WTC11 (cell line): Measurements from ENCODE around the gene KCNS3. TPM values are rescaled to one million over a fixed set of nuclear protein-coding genes. Genes with fewer than 3 reads are reported as not detected.

Experiments
- ATF1 ChIP-seq: sonication (generic); formaldehyde crosslinking; IDR thresholded peaks from 2 replicates; pipeline ENCODE4 v1.8.1; 2023; ENCODE audit warnings: mild to moderate bottlenecking, moderate library complexity, missing genetic modification reagents
- CREB1 ChIP-seq: sonication (generic); formaldehyde crosslinking; IDR thresholded peaks from 2 replicates; pipeline ENCODE4 v1.8.0; 2023; ENCODE audit warnings: mild to moderate bottlenecking, missing genetic modification reagents
- FOXP1 ChIP-seq: sonication (generic); formaldehyde crosslinking; IDR thresholded peaks from 2 replicates; pipeline ENCODE4 v1.8.0; 2022; ENCODE audit warnings: missing genetic modification reagents, mild to moderate bottlenecking, moderate library complexity, borderline replicate concordance
- RORB ChIP-seq: fragments of 250-450 bp; sonication (Bioruptor Pico); IDR thresholded peaks from 2 replicates; pipeline ENCODE4 v1.9.0; 2021; ENCODE audit warnings: mild to moderate bottlenecking
- SP1 ChIP-seq: sonication (generic); formaldehyde crosslinking; conservative IDR thresholded peaks from 2 replicates; pipeline ENCODE4 v1.8.1; 2022; ENCODE audit warnings: missing genetic modification reagents
- ZNF423 ChIP-seq: fragments of 250-450 bp; sonication (Bioruptor Pico); IDR thresholded peaks from 2 replicates; pipeline ENCODE4 v2.1.2; 2022; ENCODE audit warnings: mild to moderate bottlenecking, moderate library complexity
- total RNA-seq: library from RNA; stranded (reverse); gene quantifications from 3 replicates; pipeline ENCODE4 v1.2.3, GENCODE V29; 2021
- TF ChIP-seq, protein P1 (sequence below): sonication (generic); formaldehyde crosslinking; IDR thresholded peaks from 2 replicates; pipeline ENCODE4 v1.8.0; 2023; ENCODE audit warnings: missing genetic modification reagents, mild to moderate bottlenecking, borderline replicate concordance
- TF ChIP-seq, protein P2 (sequence below): fragments of 250-450 bp; sonication (Bioruptor Pico); IDR thresholded peaks from 2 replicates; pipeline ENCODE4 v1.9.0; 2021; ENCODE audit warnings: mild to moderate bottlenecking
- TF ChIP-seq, protein P3 (sequence below): sonication (generic); formaldehyde crosslinking; IDR thresholded peaks from 2 replicates; pipeline ENCODE4 v1.8.1; 2023; ENCODE audit warnings: mild to moderate bottlenecking, missing genetic modification reagents
- TF ChIP-seq, protein P4 (sequence below): fragments of 250-450 bp; sonication (Bioruptor Pico); IDR thresholded peaks from 2 replicates; pipeline ENCODE4 v1.9.0; 2021; ENCODE audit warnings: mild to moderate bottlenecking
- TF ChIP-seq, protein P5 (sequence below): sonication (generic); formaldehyde crosslinking; IDR thresholded peaks from 2 replicates; pipeline ENCODE4 v1.8.1; 2023; ENCODE audit warnings: mild to moderate bottlenecking, missing genetic modification reagents, moderate library complexity
- TF ChIP-seq, protein P6 (sequence below): fragments of 250-450 bp; sonication (Bioruptor Pico); IDR thresholded peaks from 2 replicates; pipeline ENCODE4 v1.9.0; 2021; ENCODE audit warnings: mild to moderate bottlenecking, borderline replicate concordance
- TF ChIP-seq, protein P7 (sequence below): sonication (generic); formaldehyde crosslinking; IDR thresholded peaks from 2 replicates; pipeline ENCODE4 v1.8.0; 2023; ENCODE audit warnings: mild to moderate bottlenecking, missing genetic modification reagents
- TF ChIP-seq, protein P8 (sequence below): sonication (generic); formaldehyde crosslinking; IDR thresholded peaks from 2 replicates; pipeline ENCODE4 v1.8.0; 2022; ENCODE audit warnings: mild to moderate bottlenecking, missing genetic modification reagents
- TF ChIP-seq, protein P9 (sequence below): sonication (generic); formaldehyde crosslinking; IDR thresholded peaks from 2 replicates; pipeline ENCODE4 v1.8.0; 2022; ENCODE audit warnings: missing genetic modification reagents

KCNS3 gene
- total RNA-seq, 1 experiment from 2014 or later: 25.2 TPM

DNA sequence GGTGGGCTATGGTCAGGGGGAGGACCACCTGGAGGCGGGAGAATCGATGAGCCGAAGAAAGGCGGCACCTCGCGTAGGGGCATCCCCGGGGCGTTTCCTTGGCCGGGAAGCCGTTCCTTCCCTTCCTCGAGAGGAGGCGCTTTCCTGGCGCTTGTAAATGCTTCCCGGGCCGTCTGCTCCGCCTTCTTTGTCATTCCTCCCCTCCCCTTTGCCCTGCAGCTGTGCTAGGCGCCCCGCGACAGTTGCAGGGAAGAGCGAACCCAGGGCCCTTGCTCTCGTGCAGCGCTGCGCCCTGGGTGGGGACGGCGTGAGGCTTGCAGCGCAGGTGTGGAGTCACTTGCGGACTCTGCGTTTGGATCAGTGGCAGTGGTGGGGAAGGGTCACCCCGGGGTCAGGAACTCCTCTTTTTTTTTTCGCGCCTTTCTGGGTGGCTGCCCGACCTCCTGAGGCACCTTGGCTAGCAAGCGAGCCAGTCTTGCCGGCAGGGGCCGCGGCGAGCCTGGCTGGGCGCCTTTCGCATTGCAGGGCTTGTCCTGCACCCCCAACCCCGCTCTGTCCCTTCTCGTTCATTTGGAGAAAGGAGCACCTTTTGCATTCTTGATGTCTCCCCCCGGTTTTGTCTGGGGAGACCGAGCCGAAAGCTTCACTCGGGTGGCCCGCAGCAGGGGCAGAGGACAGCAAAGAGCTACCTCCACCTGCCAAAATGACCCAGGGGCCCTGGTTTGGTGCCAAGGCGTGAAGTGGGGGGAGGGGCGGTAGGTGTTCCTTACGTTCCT lies 858 bp downstream of the KCNS3 start (continued):
- TF ChIP-seq, protein P1, sequence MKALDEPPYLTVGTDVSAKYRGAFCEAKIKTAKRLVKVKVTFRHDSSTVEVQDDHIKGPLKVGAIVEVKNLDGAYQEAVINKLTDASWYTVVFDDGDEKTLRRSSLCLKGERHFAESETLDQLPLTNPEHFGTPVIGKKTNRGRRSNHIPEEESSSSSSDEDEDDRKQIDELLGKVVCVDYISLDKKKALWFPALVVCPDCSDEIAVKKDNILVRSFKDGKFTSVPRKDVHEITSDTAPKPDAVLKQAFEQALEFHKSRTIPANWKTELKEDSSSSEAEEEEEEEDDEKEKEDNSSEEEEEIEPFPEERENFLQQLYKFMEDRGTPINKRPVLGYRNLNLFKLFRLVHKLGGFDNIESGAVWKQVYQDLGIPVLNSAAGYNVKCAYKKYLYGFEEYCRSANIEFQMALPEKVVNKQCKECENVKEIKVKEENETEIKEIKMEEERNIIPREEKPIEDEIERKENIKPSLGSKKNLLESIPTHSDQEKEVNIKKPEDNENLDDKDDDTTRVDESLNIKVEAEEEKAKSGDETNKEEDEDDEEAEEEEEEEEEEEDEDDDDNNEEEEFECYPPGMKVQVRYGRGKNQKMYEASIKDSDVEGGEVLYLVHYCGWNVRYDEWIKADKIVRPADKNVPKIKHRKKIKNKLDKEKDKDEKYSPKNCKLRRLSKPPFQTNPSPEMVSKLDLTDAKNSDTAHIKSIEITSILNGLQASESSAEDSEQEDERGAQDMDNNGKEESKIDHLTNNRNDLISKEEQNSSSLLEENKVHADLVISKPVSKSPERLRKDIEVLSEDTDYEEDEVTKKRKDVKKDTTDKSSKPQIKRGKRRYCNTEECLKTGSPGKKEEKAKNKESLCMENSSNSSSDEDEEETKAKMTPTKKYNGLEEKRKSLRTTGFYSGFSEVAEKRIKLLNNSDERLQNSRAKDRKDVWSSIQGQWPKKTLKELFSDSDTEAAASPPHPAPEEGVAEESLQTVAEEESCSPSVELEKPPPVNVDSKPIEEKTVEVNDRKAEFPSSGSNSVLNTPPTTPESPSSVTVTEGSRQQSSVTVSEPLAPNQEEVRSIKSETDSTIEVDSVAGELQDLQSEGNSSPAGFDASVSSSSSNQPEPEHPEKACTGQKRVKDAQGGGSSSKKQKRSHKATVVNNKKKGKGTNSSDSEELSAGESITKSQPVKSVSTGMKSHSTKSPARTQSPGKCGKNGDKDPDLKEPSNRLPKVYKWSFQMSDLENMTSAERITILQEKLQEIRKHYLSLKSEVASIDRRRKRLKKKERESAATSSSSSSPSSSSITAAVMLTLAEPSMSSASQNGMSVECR (CRISPR knock-in tag): peak; percentile 24; the same call in 1 of the 2 replicates
- TF ChIP-seq, protein P2, sequence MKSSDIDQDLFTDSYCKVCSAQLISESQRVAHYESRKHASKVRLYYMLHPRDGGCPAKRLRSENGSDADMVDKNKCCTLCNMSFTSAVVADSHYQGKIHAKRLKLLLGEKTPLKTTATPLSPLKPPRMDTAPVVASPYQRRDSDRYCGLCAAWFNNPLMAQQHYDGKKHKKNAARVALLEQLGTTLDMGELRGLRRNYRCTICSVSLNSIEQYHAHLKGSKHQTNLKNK: no peak
- TF ChIP-seq, protein P3, sequence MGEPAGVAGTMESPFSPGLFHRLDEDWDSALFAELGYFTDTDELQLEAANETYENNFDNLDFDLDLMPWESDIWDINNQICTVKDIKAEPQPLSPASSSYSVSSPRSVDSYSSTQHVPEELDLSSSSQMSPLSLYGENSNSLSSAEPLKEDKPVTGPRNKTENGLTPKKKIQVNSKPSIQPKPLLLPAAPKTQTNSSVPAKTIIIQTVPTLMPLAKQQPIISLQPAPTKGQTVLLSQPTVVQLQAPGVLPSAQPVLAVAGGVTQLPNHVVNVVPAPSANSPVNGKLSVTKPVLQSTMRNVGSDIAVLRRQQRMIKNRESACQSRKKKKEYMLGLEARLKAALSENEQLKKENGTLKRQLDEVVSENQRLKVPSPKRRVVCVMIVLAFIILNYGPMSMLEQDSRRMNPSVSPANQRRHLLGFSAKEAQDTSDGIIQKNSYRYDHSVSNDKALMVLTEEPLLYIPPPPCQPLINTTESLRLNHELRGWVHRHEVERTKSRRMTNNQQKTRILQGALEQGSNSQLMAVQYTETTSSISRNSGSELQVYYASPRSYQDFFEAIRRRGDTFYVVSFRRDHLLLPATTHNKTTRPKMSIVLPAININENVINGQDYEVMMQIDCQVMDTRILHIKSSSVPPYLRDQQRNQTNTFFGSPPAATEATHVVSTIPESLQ (CRISPR knock-in tag): no peak
- TF ChIP-seq, protein P4, sequence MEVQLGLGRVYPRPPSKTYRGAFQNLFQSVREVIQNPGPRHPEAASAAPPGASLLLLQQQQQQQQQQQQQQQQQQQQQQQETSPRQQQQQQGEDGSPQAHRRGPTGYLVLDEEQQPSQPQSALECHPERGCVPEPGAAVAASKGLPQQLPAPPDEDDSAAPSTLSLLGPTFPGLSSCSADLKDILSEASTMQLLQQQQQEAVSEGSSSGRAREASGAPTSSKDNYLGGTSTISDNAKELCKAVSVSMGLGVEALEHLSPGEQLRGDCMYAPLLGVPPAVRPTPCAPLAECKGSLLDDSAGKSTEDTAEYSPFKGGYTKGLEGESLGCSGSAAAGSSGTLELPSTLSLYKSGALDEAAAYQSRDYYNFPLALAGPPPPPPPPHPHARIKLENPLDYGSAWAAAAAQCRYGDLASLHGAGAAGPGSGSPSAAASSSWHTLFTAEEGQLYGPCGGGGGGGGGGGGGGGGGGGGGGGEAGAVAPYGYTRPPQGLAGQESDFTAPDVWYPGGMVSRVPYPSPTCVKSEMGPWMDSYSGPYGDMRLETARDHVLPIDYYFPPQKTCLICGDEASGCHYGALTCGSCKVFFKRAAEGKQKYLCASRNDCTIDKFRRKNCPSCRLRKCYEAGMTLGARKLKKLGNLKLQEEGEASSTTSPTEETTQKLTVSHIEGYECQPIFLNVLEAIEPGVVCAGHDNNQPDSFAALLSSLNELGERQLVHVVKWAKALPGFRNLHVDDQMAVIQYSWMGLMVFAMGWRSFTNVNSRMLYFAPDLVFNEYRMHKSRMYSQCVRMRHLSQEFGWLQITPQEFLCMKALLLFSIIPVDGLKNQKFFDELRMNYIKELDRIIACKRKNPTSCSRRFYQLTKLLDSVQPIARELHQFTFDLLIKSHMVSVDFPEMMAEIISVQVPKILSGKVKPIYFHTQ: no peak
- TF ChIP-seq RORB (CRISPR knock-in tag) (no peak), ATF1 (CRISPR knock-in tag) (no peak), SP1 (CRISPR knock-in tag) (peak; percentile 66), ZNF423 (CRISPR knock-in tag) (peak; percentile 86), FOXP1 (CRISPR knock-in tag) (0 out of 2 replicates have a peak, but pooled peaks have one; percentile 41), CREB1 (CRISPR knock-in tag) (no peak)
- TF ChIP-seq, protein P5, sequence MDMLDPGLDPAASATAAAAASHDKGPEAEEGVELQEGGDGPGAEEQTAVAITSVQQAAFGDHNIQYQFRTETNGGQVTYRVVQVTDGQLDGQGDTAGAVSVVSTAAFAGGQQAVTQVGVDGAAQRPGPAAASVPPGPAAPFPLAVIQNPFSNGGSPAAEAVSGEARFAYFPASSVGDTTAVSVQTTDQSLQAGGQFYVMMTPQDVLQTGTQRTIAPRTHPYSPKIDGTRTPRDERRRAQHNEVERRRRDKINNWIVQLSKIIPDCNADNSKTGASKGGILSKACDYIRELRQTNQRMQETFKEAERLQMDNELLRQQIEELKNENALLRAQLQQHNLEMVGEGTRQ (CRISPR knock-in tag): no peak
- TF ChIP-seq, protein P6, sequence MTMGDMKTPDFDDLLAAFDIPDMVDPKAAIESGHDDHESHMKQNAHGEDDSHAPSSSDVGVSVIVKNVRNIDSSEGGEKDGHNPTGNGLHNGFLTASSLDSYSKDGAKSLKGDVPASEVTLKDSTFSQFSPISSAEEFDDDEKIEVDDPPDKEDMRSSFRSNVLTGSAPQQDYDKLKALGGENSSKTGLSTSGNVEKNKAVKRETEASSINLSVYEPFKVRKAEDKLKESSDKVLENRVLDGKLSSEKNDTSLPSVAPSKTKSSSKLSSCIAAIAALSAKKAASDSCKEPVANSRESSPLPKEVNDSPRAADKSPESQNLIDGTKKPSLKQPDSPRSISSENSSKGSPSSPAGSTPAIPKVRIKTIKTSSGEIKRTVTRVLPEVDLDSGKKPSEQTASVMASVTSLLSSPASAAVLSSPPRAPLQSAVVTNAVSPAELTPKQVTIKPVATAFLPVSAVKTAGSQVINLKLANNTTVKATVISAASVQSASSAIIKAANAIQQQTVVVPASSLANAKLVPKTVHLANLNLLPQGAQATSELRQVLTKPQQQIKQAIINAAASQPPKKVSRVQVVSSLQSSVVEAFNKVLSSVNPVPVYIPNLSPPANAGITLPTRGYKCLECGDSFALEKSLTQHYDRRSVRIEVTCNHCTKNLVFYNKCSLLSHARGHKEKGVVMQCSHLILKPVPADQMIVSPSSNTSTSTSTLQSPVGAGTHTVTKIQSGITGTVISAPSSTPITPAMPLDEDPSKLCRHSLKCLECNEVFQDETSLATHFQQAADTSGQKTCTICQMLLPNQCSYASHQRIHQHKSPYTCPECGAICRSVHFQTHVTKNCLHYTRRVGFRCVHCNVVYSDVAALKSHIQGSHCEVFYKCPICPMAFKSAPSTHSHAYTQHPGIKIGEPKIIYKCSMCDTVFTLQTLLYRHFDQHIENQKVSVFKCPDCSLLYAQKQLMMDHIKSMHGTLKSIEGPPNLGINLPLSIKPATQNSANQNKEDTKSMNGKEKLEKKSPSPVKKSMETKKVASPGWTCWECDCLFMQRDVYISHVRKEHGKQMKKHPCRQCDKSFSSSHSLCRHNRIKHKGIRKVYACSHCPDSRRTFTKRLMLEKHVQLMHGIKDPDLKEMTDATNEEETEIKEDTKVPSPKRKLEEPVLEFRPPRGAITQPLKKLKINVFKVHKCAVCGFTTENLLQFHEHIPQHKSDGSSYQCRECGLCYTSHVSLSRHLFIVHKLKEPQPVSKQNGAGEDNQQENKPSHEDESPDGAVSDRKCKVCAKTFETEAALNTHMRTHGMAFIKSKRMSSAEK (CRISPR knock-in tag): no peak
- TF ChIP-seq, protein P7, sequence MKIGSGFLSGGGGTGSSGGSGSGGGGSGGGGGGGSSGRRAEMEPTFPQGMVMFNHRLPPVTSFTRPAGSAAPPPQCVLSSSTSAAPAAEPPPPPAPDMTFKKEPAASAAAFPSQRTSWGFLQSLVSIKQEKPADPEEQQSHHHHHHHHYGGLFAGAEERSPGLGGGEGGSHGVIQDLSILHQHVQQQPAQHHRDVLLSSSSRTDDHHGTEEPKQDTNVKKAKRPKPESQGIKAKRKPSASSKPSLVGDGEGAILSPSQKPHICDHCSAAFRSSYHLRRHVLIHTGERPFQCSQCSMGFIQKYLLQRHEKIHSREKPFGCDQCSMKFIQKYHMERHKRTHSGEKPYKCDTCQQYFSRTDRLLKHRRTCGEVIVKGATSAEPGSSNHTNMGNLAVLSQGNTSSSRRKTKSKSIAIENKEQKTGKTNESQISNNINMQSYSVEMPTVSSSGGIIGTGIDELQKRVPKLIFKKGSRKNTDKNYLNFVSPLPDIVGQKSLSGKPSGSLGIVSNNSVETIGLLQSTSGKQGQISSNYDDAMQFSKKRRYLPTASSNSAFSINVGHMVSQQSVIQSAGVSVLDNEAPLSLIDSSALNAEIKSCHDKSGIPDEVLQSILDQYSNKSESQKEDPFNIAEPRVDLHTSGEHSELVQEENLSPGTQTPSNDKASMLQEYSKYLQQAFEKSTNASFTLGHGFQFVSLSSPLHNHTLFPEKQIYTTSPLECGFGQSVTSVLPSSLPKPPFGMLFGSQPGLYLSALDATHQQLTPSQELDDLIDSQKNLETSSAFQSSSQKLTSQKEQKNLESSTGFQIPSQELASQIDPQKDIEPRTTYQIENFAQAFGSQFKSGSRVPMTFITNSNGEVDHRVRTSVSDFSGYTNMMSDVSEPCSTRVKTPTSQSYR (CRISPR knock-in tag): no peak
- TF ChIP-seq, protein P8, sequence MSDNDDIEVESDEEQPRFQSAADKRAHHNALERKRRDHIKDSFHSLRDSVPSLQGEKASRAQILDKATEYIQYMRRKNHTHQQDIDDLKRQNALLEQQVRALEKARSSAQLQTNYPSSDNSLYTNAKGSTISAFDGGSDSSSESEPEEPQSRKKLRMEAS (CRISPR knock-in tag): peak; percentile 6; the same call in 1 of the 2 replicates
- TF ChIP-seq, protein P9, sequence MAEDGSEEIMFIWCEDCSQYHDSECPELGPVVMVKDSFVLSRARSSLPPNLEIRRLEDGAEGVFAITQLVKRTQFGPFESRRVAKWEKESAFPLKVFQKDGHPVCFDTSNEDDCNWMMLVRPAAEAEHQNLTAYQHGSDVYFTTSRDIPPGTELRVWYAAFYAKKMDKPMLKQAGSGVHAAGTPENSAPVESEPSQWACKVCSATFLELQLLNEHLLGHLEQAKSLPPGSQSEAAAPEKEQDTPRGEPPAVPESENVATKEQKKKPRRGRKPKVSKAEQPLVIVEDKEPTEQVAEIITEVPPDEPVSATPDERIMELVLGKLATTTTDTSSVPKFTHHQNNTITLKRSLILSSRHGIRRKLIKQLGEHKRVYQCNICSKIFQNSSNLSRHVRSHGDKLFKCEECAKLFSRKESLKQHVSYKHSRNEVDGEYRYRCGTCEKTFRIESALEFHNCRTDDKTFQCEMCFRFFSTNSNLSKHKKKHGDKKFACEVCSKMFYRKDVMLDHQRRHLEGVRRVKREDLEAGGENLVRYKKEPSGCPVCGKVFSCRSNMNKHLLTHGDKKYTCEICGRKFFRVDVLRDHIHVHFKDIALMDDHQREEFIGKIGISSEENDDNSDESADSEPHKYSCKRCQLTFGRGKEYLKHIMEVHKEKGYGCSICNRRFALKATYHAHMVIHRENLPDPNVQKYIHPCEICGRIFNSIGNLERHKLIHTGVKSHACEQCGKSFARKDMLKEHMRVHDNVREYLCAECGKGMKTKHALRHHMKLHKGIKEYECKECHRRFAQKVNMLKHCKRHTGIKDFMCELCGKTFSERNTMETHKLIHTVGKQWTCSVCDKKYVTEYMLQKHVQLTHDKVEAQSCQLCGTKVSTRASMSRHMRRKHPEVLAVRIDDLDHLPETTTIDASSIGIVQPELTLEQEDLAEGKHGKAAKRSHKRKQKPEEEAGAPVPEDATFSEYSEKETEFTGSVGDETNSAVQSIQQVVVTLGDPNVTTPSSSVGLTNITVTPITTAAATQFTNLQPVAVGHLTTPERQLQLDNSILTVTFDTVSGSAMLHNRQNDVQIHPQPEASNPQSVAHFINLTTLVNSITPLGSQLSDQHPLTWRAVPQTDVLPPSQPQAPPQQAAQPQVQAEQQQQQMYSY: no peak
